GM12878 (cell line): Measurements from ENCODE around the gene ANTKMT. TPM values are rescaled to one million over a fixed set of nuclear protein-coding genes. Genes with fewer than 3 reads are reported as not detected.

Experiments used
- ATAC-seq: fragments of 200-7000 bp; cut with Tn5 transposase; 3 replicates; pipeline ENCODE4 v1.9.1; 2020; ENCODE audit warnings: mild to moderate bottlenecking, moderate library complexity
- BruUV-seq: library from RNA; stranded (reverse); fragments of 400-500 nt; replicated peaks from 2 replicates; lab custom pipeline; 2021; lab: Mats Ljungman, UMichigan
- CTCF ChIA-PET: fragments of 300-600 bp; sonication (Branson Sonifier 250); formaldehyde crosslinking; extraction: SDS; loops from one replicate; lab custom pipeline; 2021; ENCODE audit warnings: inconsistent platforms; lab: Yijun Ruan, JAX
- POLR2A ChIA-PET: fragments of 350-600 bp; formaldehyde crosslinking; extraction: SDS; loops from one replicate; lab custom pipeline; 2021; ENCODE audit warnings: inconsistent platforms; lab: Charles Lee
- RAD21 ChIA-PET: fragments of 300-600 bp; sonication (Branson Sonifier 250); formaldehyde crosslinking; loops from one replicate; lab custom pipeline; 2023; ENCODE audit warnings: antibody characterized with exemption; ENCODE audit not compliant: unreplicated experiment; lab: Charles Lee
- SMC1A ChIA-PET: fragments of 300-600 bp; sonication (Branson Sonifier 250); formaldehyde crosslinking; loops from one replicate; lab custom pipeline; 2023; ENCODE audit not compliant: unreplicated experiment, uncharacterized antibody; lab: Charles Lee
- DNase-seq: peaks from one replicate; pipeline ENCODE4 v3.0.0-alpha.2; 2011; ENCODE audit warnings: low read depth, low spot score
- FAIRE-seq: peaks from 3 replicates; lab custom pipeline; 2011; peaks lifted over from hg19 to GRCh38; lab: Jason Lieb, UNC
- H2AFZ ChIP-seq: 2 replicates; pipeline ENCODE4 v1.6.0; 2011; ENCODE audit warnings: low read depth, low read length, control low read depth; ENCODE audit not compliant: control insufficient read depth
- H3K27ac ChIP-seq: 2 replicates; pipeline ENCODE4 v1.5.1; 2011; ENCODE audit warnings: control low read depth; ENCODE audit not compliant: control insufficient read depth, insufficient read depth
- H3K27me3 ChIP-seq, 2 experiments: replicated peaks in 1 of 2; 2 replicates each; pipeline versions ENCODE4 v1.6.0 to v1.6.1; 2011; ENCODE audit warnings: low read length in 1 of 2; ENCODE audit not compliant: control insufficient read depth in 2 of 2, insufficient read depth in 2 of 2
- H3K36me3 ChIP-seq, 2 experiments: 2 replicates each; pipeline ENCODE4 v1.5.1; 2011; ENCODE audit warnings: low read length in 1 of 2; ENCODE audit not compliant: control insufficient read depth in 2 of 2, insufficient read depth in 2 of 2
- H3K4me1 ChIP-seq: 2 replicates; pipeline ENCODE4 v1.6.1; 2011; ENCODE audit warnings: mild to moderate bottlenecking, low read length, moderate library complexity, mixed read lengths; ENCODE audit not compliant: control insufficient read depth, insufficient read depth
- H3K4me2 ChIP-seq: 2 replicates; pipeline ENCODE4 v1.6.0; 2011; ENCODE audit warnings: control low read depth; ENCODE audit not compliant: control insufficient read depth, insufficient read depth
- H3K4me3 ChIP-seq: fragments of 200-600 bp; sonication (generic); 2 replicates; pipeline ENCODE4 v1.5.1; 2016
- H3K79me2 ChIP-seq: 2 replicates; pipeline ENCODE4 v1.6.0; 2011; ENCODE audit warnings: low read length; ENCODE audit not compliant: control insufficient read depth, insufficient read depth
- H3K9ac ChIP-seq: 2 replicates; pipeline ENCODE4 v1.8.0; 2011; ENCODE audit warnings: low read length, control low read depth, mixed read lengths; ENCODE audit not compliant: control insufficient read depth, insufficient read depth
- H3K9me3 ChIP-seq: replicated peaks from 3 replicates; pipeline ENCODE4 v1.5.1; 2011; ENCODE audit warnings: mild to moderate bottlenecking, low read length; ENCODE audit not compliant: control insufficient read depth, insufficient read depth
- H4K20me1 ChIP-seq: 2 replicates; pipeline ENCODE4 v1.6.0; 2011; ENCODE audit not compliant: control insufficient read depth, insufficient read depth
- ETV6 ChIP-seq, 2 experiments: fragments of 450-650 bp in 1 of 2; IDR thresholded peaks in 1 of 2; conservative IDR thresholded peaks in 1 of 2; 2 replicates each; pipeline ENCODE4 v1.6.1; 2014; ENCODE audit warnings: antibody characterized with exemption in 1 of 2, borderline replicate concordance in 1 of 2, low read depth in 1 of 2, mild to moderate bottlenecking in 1 of 2, moderate library complexity in 1 of 2
- JUNB ChIP-seq: IDR thresholded peaks from 2 replicates; pipeline ENCODE4 v1.6.1; 2016; ENCODE audit warnings: antibody characterized with exemption, mild to moderate bottlenecking
- KDM1A ChIP-seq: fragments of 200-600 bp; sonication (generic); IDR thresholded peaks from 2 replicates; pipeline ENCODE4 v1.6.1; 2016; ENCODE audit warnings: borderline replicate concordance
- RB1 ChIP-seq: fragments of 450-650 bp; formaldehyde crosslinking; IDR thresholded peaks from 2 replicates; pipeline ENCODE4 v1.6.1; 2017; ENCODE audit warnings: mild to moderate bottlenecking, borderline replicate concordance
- RUNX3 ChIP-seq: IDR thresholded peaks from 2 replicates; pipeline ENCODE4 v1.6.1; 2012; ENCODE audit warnings: low read length, inconsistent platforms
- SKIL ChIP-seq: fragments of 450-650 bp; IDR thresholded peaks from 2 replicates; pipeline ENCODE4 v1.6.1; 2017; ENCODE audit warnings: mild to moderate bottlenecking, low read depth, inconsistent platforms; ENCODE audit not compliant: poor library complexity, severe bottlenecking
- SUZ12 ChIP-seq: fragments of 200-600 bp; sonication (generic); IDR thresholded peaks from one replicate; pipeline ENCODE4 v1.6.1; 2018; ENCODE audit warnings: antibody characterized with exemption, mild to moderate bottlenecking; ENCODE audit not compliant: unreplicated experiment
- WRNIP1 ChIP-seq: IDR thresholded peaks from 2 replicates; pipeline ENCODE4 v1.6.1; 2011; ENCODE audit warnings: low read depth, low read length, improper control_type of control experiment, borderline replicate concordance
- WGBS: methylation state at CpG from one replicate; pipeline ENCODE4 v1.1.6; 2016; ENCODE audit warnings: low lambda C conversion rate; ENCODE audit not compliant: insufficient replicate concordance, insufficient coverage; ENCODE audit errors: missing lambda C conversion rate; 5-methylcytosine and 5-hydroxymethylcytosine counted together
- in situ Hi-C: fragments of 300-500 bp; cut with MboI; formaldehyde crosslinking; loops from 9 replicates; pipeline ENCODE4 v1.14.3; 2018; ENCODE audit warnings: mixed read lengths
- intact Hi-C: fragments of 100-400 bp; cut with micrococcal nuclease; formaldehyde crosslinking; loops from one replicate; pipeline ENCODE4 v1.14.2; 2022; ENCODE audit not compliant: unreplicated experiment
- polyA plus RNA-seq, 11 experiments: library from polyadenylated mRNA; depleted of rRNA in 4 of 11; unstranded in 6 of 11; stranded (reverse) in 5 of 11; fragments of >200 nt; fragmentation: Nextera tagmentation in 4 of 11; fragmentation: Illumina TruSeq in 1 of 11; extraction: Ambion mirVana in 4 of 11; extraction: Trizol in 1 of 11; gene quantifications; 1 replicate in 1 of 11; 2 replicates in 10 of 11; pipeline versions ENCODE4 v1.2.1 to v1.2.3, GENCODE V29; 2011 to 2016; ENCODE audit warnings: inconsistent platforms in 2 of 11, missing spikeins in 2 of 11, low read depth in 1 of 11
- total RNA-seq, 4 experiments: library from RNA; depleted of rRNA in 3 of 4; stranded (reverse); fragments of >200 nt in 3 of 4; fragmentation: Illumina TruSeq in 1 of 4; extraction: Trizol in 1 of 4; gene quantifications; 2 replicates each; pipeline versions ENCODE4 v1.2.1 to v1.2.3, GENCODE V29; 2013 to 2021

ANTKMT gene
- total and polyA plus RNA-seq, 10 of the 15 experiments (the other 5 are each of a cell fraction or from before 2014, with no cell fraction given): 0.58 to 60.5 (median 25.8) TPM

- H3K9ac ChIP-seq: no peak overlapping the region
- POLR2A ChIA-PET: interaction anchor here (0.8 to 1.0 kb wide), 2 partner anchors 13 to 42 kb away, joined by 3 read pairs; no protein-coding TSS in a partner anchor
- RAD21 ChIA-PET: interaction anchor here (0.5 kb wide), 1 partner anchor 15 kb away, joined by 3 read pairs; no protein-coding TSS in a partner anchor
- TF ChIP-seq KDM1A: no peak
- TF ChIP-seq RB1: no peak
- TF ChIP-seq JUNB: no peak
- no peak for TF ChIP-seq ETV6 (conservative IDR thresholded peaks at IDR 0.05 in 1 of 2, IDR thresholded peaks at IDR 0.05 in 1 of 2; ENCODE audit: borderline replicate concordance in 1 of 2, low read depth in 1 of 2)
- no peak for TF ChIP-seq SKIL
- TF ChIP-seq WRNIP1: no peak
- TF ChIP-seq RUNX3: no peak
- TF ChIP-seq SUZ12: no peak
- H2AFZ ChIP-seq: no peak overlapping the region
- no peaks in the 10 kb centered on the region for H3K27me3 ChIP-seq
- in situ Hi-C loops: no loop called here
- peaks cover 20% of the 10 kb centered on the region for H3K4me1 ChIP-seq
- DNase-seq (no peak), ATAC-seq (no peak), FAIRE-seq (no peak)
- H4K20me1 ChIP-seq: no peaks in the 10 kb centered on the region
- no peaks in the 10 kb centered on the region for H3K9me3 ChIP-seq
- no TSS peak for BruUV-seq
- 86% methylated on average over 24 of the region's 24 CpGs for WGBS
- H3K4me3 ChIP-seq: no peak overlapping the region
- no peaks in the 10 kb centered on the region for H3K36me3 ChIP-seq
- SMC1A ChIA-PET: no interaction called here
- intact Hi-C loops: no loop called here
- H3K27ac ChIP-seq: no peak overlapping the region
- CTCF ChIA-PET: interaction anchor here (0.7 to 1.4 kb wide), 3 partner anchors 13 to 63 kb away, joined by 3 to 4 read pairs (median 3); no protein-coding TSS in a partner anchor
- no peak overlapping the region for H3K4me2 ChIP-seq
- H3K79me2 ChIP-seq: no peaks in the 10 kb centered on the region; the same call in none of the 2 replicates
Observed at GRCh38 chr16:722835-723633, 2.1 kb downstream of the ANTKMT start.
